GM18505 (cell line): Measurements from ENCODE around the gene KCNC2.

Source experiments
- ATAC-seq: cut with Tn5 transposase; IDR thresholded peaks from one replicate; pipeline ENCODE4 v1.9.1; 2021; ENCODE audit not compliant: unreplicated experiment
- POLR2A ChIP-seq: IDR thresholded peaks from 4 replicates; pipeline ENCODE4 v1.6.1; 2011; ENCODE audit warnings: borderline replicate concordance; ENCODE audit not compliant: insufficient read depth, insufficient read length; ENCODE audit errors: extremely low read depth

The KCNC2 gene

DNA sequence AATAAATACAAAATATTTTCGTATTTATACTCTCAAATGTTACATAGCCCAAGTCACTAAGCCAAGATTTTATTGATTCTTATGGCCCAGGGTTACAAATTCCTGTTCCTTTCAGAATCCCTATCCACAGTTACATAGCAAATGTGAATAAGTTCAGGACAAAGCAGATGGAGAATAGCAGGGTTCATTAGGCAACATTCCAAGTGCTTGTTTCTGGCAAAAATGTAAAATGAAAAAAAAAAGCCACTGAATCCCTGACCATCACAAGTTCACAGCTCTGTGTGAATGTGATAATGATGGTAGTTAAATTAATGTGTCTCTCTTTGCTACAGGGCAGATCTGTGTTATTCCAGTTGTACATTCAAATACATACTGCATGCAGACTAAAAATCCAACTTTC is 74.6 kb downstream of the KCNC2 start:
- no peak for ATAC-seq
- TF ChIP-seq POLR2A: no peak

- no peak for ATAC-seq
- no peak for TF ChIP-seq POLR2A
Observed at GRCh38 chr12:75130811-75131210, 78.8 kb downstream of the KCNC2 start.

DNA sequence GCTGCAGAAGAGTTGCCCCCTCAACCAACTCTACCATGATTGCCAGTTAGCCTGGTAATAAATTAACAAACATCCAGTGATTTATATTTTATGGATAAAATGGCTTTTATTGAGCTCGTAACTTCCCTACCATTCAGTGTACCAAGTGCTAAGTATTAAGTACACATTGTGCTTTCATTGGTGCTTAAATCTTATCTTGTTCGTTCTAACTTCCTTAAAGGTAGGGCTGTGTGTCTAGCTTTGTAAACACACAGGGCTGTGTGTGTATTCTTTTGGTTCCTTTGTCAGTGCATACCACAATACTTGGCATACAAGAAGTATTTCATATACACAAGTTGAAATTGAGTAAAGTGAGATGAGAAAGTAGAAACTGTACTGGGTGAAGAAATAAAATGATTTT is 80.4 kb downstream of the KCNC2 start:
- ATAC-seq: no peak
- no peak for TF ChIP-seq POLR2A

DNA sequence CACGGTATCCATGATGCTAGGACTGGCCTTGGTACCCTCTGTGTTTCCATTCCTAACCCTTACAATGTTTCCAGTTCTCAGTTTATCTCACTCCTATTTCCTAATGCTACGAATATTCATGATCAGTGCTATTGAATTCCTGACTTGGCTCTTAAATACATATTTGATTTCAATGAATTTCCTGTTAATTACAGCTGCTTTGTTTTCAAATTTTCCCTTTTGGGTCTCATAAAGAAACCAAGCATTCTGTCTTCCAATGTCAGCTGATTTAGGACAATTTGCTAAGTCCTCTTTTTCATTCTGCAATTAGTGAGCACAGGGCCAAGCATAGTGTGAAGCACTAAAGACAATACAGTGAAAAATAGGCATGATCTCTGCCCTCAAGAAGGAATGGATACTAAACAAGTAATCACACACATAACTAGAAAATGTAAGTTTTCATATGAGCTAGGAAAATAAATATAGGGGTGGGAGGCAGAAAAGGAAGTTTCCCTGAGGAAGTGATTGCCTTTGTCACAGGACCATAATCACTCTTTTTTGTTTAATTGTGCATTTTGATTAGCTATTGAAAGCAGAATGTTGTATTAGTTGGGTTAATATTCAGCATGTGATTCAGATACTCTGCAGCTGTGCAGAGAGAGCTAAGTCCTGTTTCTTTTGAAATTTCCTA is 88.5 kb downstream of the KCNC2 start:
- no peak for TF ChIP-seq POLR2A
- ATAC-seq: no peak

DNA sequence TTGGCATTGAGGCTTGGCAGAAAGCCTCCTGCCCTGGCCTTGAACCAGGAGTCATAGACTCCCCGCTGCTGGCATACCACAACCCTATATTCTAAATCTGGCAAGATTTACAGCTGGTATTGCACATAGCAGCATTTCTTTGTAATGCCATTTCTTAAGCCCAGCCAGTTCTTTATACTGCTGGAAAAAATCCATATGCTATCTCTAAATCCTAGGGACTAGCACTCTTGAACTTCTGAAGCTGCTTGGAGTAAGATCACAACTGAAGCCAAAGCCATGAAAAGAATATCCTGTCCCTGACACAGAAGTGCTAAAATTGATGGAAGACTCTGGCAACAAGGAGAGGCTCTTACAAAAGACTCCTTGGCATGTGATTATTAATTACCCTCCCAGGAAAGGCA is 89.3 kb downstream of the KCNC2 start:
- no peak for ATAC-seq
- no peak for TF ChIP-seq POLR2A

DNA sequence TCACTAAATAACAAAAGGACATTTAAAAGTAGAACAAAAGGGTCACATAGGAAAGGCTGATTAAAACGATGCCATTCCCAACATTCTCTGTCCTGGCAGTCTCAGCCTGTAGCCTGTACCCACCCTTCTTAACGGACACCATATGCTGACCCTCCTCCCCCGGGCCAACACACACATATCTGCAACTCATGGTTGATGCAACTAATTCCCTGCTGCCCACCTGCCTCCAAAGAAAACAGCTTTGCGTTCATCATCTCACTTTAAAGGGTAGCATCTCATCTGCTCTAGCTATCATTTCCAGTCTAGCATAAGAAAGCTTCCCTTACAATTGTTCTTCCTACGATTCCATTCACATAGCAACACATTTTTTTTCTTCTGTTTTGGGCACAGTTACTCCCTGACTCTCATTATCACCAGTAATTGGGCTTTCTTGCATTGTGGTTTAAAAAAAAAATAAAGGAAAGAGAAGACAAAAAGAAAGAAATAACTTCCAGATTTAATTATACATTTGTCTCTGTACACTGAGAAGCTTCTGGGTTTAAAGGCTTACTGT is 92.9 kb downstream of the KCNC2 start:
- TF ChIP-seq POLR2A: no peak
- ATAC-seq: no peak

DNA sequence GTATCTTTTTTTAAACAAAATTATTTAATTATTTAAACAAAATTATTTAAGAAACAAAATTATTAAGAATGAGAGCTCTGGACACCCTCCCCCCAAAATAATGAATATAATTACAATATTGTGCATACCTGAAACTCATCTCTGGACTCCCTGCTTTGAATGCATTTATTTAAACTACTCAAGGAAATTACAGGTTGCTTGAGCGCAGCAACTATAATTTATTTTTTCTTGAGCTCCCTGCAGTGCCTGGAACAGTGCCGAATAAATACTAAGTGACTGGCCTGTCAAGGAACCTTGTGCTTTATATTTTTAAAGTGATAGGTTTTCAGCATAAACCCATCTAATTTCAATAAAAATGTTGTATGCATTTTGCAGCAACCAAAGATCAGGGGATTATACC is 93.9 kb downstream of the KCNC2 start:
- no peak for TF ChIP-seq POLR2A
- ATAC-seq: no peak

DNA sequence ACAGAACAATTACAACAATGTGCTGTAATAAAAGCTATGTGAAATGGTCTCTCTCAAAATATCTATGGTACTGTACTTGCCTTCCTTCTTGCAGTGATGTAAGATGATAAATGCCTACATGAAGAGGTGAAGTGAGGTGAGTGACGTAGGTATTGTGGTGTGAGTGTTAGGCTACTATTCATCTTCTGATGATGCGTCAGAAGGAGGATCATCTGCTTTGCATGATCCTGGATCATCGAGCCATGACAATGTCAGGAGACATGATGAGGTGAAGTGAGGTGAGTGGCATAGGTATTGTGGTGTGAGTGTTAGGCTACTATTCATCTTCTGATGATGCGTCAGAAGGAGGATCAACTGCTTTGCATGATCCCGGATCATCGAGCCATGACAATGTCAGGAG is 105.8 kb downstream of the KCNC2 start:
- ATAC-seq: no peak
- TF ChIP-seq POLR2A: no peak

DNA sequence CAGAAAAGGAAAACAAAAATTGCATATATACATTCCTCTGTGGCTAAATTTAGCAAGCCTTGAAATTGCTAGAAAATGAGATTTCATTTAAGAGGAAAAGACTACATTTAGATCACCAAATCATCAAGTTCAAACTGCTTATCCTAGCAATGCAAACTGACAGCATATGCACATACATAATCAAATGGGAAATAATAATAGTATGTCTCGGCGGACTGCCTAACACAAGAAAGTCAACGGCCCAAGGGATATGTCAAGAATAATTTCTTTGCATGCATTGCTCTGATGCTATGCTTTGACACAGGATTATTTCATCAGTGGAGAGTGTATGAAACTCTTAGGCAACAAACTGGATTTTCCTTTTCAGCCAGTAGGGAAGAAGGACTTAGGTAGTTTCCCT is 107.9 kb downstream of the KCNC2 start:
- no peak for TF ChIP-seq POLR2A
- ATAC-seq: no peak

DNA sequence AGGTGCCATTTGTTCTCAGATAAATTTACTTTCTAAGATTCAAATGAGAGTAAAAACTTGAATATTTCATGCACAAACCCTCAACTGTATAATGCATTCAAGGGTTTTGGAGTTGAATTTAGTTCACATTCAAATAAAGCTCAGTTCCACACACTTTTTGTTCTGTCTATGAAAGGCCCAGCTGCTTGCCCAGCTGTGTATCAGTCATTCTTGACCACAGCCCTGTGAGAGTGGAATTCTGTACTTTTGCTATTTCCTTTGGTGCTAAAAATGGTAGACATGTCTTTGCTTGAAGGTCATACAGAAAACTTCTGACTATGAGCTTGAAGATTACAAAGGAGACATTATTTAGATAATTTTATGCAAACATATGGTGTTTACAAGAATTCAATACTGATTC is 110.4 kb downstream of the KCNC2 start:
- ATAC-seq: no peak
- no peak for TF ChIP-seq POLR2A

DNA sequence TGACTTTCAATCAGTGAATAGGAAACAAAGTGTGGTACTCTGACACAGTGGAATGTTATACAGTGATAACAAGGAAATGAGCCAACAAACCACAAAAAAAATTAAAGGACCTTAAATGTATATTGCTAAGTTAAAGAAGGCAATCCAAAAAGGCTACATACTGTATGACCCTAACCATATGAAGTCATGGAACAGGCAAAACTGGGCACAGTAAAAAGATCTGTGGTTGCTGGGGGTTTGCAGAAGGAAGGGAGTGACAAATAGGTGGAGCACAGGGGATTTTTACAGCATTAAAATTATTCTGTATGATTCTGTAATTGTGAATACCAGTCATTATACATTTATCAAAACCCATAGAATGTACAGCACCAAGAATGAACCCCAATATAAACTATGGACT is 112.6 kb downstream of the KCNC2 start:
- no peak for ATAC-seq
- no peak for TF ChIP-seq POLR2A

GRCh38 chr12:75087654-75088053 is 122.0 kb downstream of the KCNC2 start:
- ATAC-seq: no peak

GRCh38 chr12:75086091-75087038 is 123.3 kb downstream of the KCNC2 start:
- no peak for TF ChIP-seq POLR2A
- no peak for ATAC-seq

More at GRCh38 chr12:75087654-75088053, 122.0 kb downstream of the KCNC2 start:
- TF ChIP-seq POLR2A: no peak

DNA sequence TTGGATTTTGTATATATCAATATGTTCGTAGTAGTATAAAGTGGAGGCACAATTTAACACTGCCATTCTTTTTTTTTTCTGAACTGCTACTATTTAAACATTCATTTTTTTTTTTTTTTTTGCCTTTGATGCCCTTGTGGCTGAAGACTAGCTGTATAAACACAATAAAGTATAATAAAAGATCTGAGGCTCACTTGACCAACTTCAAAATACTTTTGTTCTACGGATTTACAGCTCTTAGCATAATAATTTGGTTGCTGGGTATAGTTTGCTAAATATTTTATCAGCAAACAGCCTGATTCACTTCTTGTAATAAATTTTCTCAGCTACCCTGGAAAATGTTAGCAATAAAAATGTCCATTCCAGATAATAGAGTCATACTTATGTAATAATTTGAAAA is 128.3 kb downstream of the KCNC2 start:
- TF ChIP-seq POLR2A: no peak
- no peak for ATAC-seq

- no peak for ATAC-seq
- TF ChIP-seq POLR2A: no peak
Observed at GRCh38 chr12:75080582-75080981, 129.1 kb downstream of the KCNC2 start.

GRCh38 chr12:75065482-75065881 is 144.2 kb downstream of the KCNC2 start:
- TF ChIP-seq POLR2A: no peak
- ATAC-seq: no peak
